HCT116 (cell line): ENCODE data around the gene ITPR1. TPM values are rescaled to one million over a fixed set of nuclear protein-coding genes. Genes with fewer than 3 reads are reported as not detected.

Experiments used
- ATAC-seq: fragments of 200-7000 bp; cut with Tn5 transposase; 2 replicates; pipeline ENCODE4 v1.9.1; 2020; ENCODE audit warnings: mild to moderate bottlenecking, moderate library complexity
- BruUV-seq: library from RNA; stranded (reverse); fragments of 400-500 nt; replicated peaks from 2 replicates; lab custom pipeline; 2021; lab: Mats Ljungman, UMichigan
- CTCF ChIA-PET: fragments of 300-600 bp; sonication (Branson Sonifier 250); formaldehyde crosslinking; loops from one replicate; lab custom pipeline; 2021; ENCODE audit warnings: antibody characterized with exemption; lab: Charles Lee
- POLR2A ChIA-PET: fragments of 300-600, 350-600 bp; sonication (Branson Sonifier 250); formaldehyde crosslinking; loops from one replicate; lab custom pipeline; 2021; ENCODE audit warnings: antibody characterized with exemption; lab: Charles Lee
- RAD21 ChIA-PET, 2 experiments: fragments of 300-600 bp; sonication (Branson Sonifier 250); formaldehyde crosslinking; loops; one replicate each; lab custom pipeline; 2023; ENCODE audit warnings: low total read pairs in 2 of 2; ENCODE audit not compliant: uncharacterized antibody in 2 of 2, unreplicated experiment in 2 of 2, low non-redundant PET in 1 of 2; lab: Charles Lee
- DNase-seq: peaks from one replicate; pipeline ENCODE4 v3.0.0-alpha.2; 2010; ENCODE audit warnings: low read depth, low spot score
- H2AFZ ChIP-seq: fragments of 200-600 bp; shearing (Covaris generic), sonication (generic); 2 replicates; pipeline ENCODE4 v1.6.1; 2017; ENCODE audit warnings: low read depth, mixed run types, mixed read lengths, antibody characterized with exemption, low read length; ENCODE audit not compliant: poor library complexity, severe bottlenecking
- H3K27ac ChIP-seq: 2 replicates; pipeline ENCODE4 v1.5.1; 2012; ENCODE audit warnings: low read depth, low read length
- H3K27me3 ChIP-seq: fragments of 200-600 bp; sonication (generic); 2 replicates; pipeline ENCODE4 v1.6.1; 2016; ENCODE audit warnings: mixed run types, low read length, mixed read lengths; ENCODE audit not compliant: insufficient read depth
- H3K36me3 ChIP-seq, 2 experiments: fragments of 200-500 bp in 1 of 2; fragments of 200-600 bp in 1 of 2; sonication (Bioruptor generic) in 1 of 2; sonication (generic) in 1 of 2; 2 replicates each; pipeline versions ENCODE4 v1.5.1 to v1.6.1; 2014 to 2016; ENCODE audit warnings: low read length in 2 of 2, inconsistent platforms in 1 of 2, mixed read lengths in 1 of 2, mixed run types in 1 of 2; ENCODE audit not compliant: insufficient read depth in 2 of 2, control insufficient read depth in 1 of 2
- H3K4me1 ChIP-seq, 2 experiments: fragments of 200-600 bp in 1 of 2; sonication (generic) in 1 of 2; 2 replicates each; pipeline versions ENCODE4 v1.5.1 to v1.6.1; 2012 to 2017; ENCODE audit warnings: low read length in 2 of 2, inconsistent platforms in 1 of 2, mild to moderate bottlenecking in 1 of 2, mixed read lengths in 1 of 2, mixed run types in 1 of 2, moderate library complexity in 1 of 2; ENCODE audit not compliant: insufficient read depth in 2 of 2, control insufficient read depth in 1 of 2
- H3K4me2 ChIP-seq: fragments of 200-600 bp; sonication (generic); 2 replicates; pipeline ENCODE4 v1.6.1; 2017; ENCODE audit warnings: mixed run types, low read length, mixed read lengths
- H3K4me3 ChIP-seq, 2 experiments: fragments of 200-600 bp in 1 of 2; sonication (generic) in 1 of 2; replicated peaks in 1 of 2; 2 replicates each; pipeline ENCODE4 v1.5.1; 2011 to 2016; ENCODE audit warnings: low read length in 2 of 2, control low read depth in 1 of 2, low read depth in 1 of 2, mild to moderate bottlenecking in 1 of 2, mixed read lengths in 1 of 2, mixed run types in 1 of 2
- H3K79me2 ChIP-seq: fragments of 200-600 bp; sonication (generic); 2 replicates; pipeline ENCODE4 v1.6.1; 2017; ENCODE audit warnings: mild to moderate bottlenecking, mixed run types, low read length, moderate library complexity, mixed read lengths; ENCODE audit not compliant: insufficient read depth
- H3K9ac ChIP-seq: fragments of 200-600 bp; sonication (generic); 2 replicates; pipeline ENCODE4 v1.6.1; 2016; ENCODE audit warnings: low read length, mixed read lengths
- H3K9me2 ChIP-seq: fragments of 200-600 bp; sonication (generic), shearing (Covaris generic); 2 replicates; pipeline ENCODE4 v1.6.1; 2017; ENCODE audit warnings: mixed run types, mild to moderate bottlenecking, moderate library complexity; ENCODE audit not compliant: insufficient read depth
- H3K9me3 ChIP-seq, 2 experiments: fragments of 200-500 bp in 1 of 2; fragments of 200-600 bp in 1 of 2; sonication (Bioruptor generic) in 1 of 2; sonication (generic) in 1 of 2; 2 replicates each; pipeline ENCODE4 v1.6.1; 2014 to 2017; ENCODE audit warnings: low read length in 2 of 2, mixed read lengths in 2 of 2, inconsistent platforms in 1 of 2, low read depth in 1 of 2, mild to moderate bottlenecking in 1 of 2, mixed run types in 1 of 2, moderate library complexity in 1 of 2; ENCODE audit not compliant: control insufficient read depth in 1 of 2, insufficient read depth in 1 of 2
- H4K20me1 ChIP-seq: fragments of 200-600 bp; sonication (generic), shearing (Covaris generic); 2 replicates; pipeline ENCODE4 v1.6.1; 2017; ENCODE audit warnings: mixed run types, mild to moderate bottlenecking, moderate library complexity; ENCODE audit not compliant: insufficient read depth
- CBX3 ChIP-seq: IDR thresholded peaks from 2 replicates; pipeline ENCODE4 v1.6.1; 2012; ENCODE audit warnings: low read depth
- CEBPB ChIP-seq: IDR thresholded peaks from 2 replicates; pipeline ENCODE4 v1.6.1; 2012; ENCODE audit warnings: low read depth
- EGR1 ChIP-seq: IDR thresholded peaks from 2 replicates; pipeline ENCODE4 v1.6.1; 2012; ENCODE audit warnings: low read depth
- ELF1 ChIP-seq: IDR thresholded peaks from 2 replicates; pipeline ENCODE4 v1.6.1; 2012; ENCODE audit warnings: low read depth, borderline replicate concordance
- EZH2 ChIP-seq: fragments of 200-600 bp; sonication (generic); IDR thresholded peaks from 2 replicates; pipeline ENCODE4 v1.6.1; 2017; ENCODE audit warnings: antibody characterized with exemption, mixed run types
- EZH2phosphoT487 ChIP-seq: fragments of 200-600 bp; IDR thresholded peaks from 2 replicates; pipeline ENCODE4 v1.6.1; 2018; ENCODE audit warnings: antibody characterized with exemption, borderline replicate concordance
- MAX ChIP-seq: IDR thresholded peaks from 2 replicates; pipeline ENCODE4 v1.6.1; 2012
- POLR2A ChIP-seq: IDR thresholded peaks from 2 replicates; pipeline ENCODE4 v1.7.0; 2011; ENCODE audit warnings: borderline replicate concordance; ENCODE audit not compliant: insufficient read depth, insufficient read length; ENCODE audit errors: extremely low read depth
- POLR2AphosphoS5 ChIP-seq: IDR thresholded peaks from 2 replicates; pipeline ENCODE4 v1.6.1; 2011; ENCODE audit warnings: mild to moderate bottlenecking, low read depth, low read length, moderate library complexity
- RAD21 ChIP-seq: IDR thresholded peaks from 2 replicates; pipeline ENCODE4 v1.6.1; 2012; ENCODE audit warnings: low read depth, mild to moderate bottlenecking
- SIN3A ChIP-seq: IDR thresholded peaks from 2 replicates; pipeline ENCODE4 v1.6.1; 2012; ENCODE audit warnings: low read depth
- SP1 ChIP-seq: IDR thresholded peaks from 2 replicates; pipeline ENCODE4 v1.6.1; 2012; ENCODE audit warnings: low read depth
- SRF ChIP-seq: IDR thresholded peaks from 2 replicates; pipeline ENCODE4 v1.6.1; 2012; ENCODE audit warnings: low read depth
- YY1 ChIP-seq: IDR thresholded peaks from 2 replicates; pipeline ENCODE4 v1.6.1; 2011; ENCODE audit warnings: low read length, low read depth, moderate library complexity, mild to moderate bottlenecking; ENCODE audit not compliant: insufficient replicate concordance; ENCODE audit errors: extremely low read depth
- ZNF274 ChIP-seq: fragments of 200-500 bp; sonication (Bioruptor generic); IDR thresholded peaks from 2 replicates; pipeline ENCODE4 v1.6.1; 2014; ENCODE audit warnings: mild to moderate bottlenecking, low read depth, low read length, inconsistent platforms
- intact Hi-C: fragments of 100-400 bp; cut with micrococcal nuclease; formaldehyde crosslinking; loops from 2 replicates; pipeline ENCODE4 v1.10.0; 2022
- total RNA-seq: library from RNA; stranded (reverse); gene quantifications from one replicate; pipeline ENCODE4 v1.2.1, GENCODE V29; 2021; ENCODE audit not compliant: unreplicated experiment
- TF ChIP-seq, protein P1 (sequence below): IDR thresholded peaks from 2 replicates; pipeline ENCODE4 v1.6.1; 2012
- TF ChIP-seq, protein P2 (sequence below): IDR thresholded peaks from 2 replicates; pipeline ENCODE4 v1.6.1; 2011; ENCODE audit warnings: mild to moderate bottlenecking, low read length, moderate library complexity; ENCODE audit not compliant: insufficient replicate concordance; ENCODE audit errors: extremely low read depth
- TF ChIP-seq, protein P3 (sequence below): IDR thresholded peaks from 2 replicates; pipeline ENCODE4 v1.6.1; 2012; ENCODE audit warnings: low read depth

Gene ITPR1
- total RNA-seq, 1 experiment from 2014 or later: 9.2 TPM

DNA sequence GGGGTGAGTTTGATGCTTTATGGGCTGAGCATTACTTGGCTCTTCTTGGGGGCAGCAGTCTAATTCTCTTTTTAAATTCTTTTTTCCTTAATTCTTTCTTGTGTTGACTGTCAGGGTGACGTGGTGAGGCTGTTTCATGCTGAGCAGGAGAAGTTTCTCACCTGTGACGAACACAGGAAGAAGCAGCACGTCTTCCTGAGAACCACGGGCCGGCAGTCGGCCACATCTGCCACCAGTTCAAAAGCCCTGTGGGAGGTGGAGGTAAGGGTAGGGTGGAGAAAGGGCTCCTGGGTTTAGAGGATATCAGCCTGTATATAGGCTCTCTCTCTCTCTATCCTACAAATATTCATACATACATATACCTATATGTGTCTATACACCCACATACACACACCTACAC is 152.3 kb downstream of the ITPR1 start:
- intact Hi-C loops: no loop called here
- TF ChIP-seq, protein P1, sequence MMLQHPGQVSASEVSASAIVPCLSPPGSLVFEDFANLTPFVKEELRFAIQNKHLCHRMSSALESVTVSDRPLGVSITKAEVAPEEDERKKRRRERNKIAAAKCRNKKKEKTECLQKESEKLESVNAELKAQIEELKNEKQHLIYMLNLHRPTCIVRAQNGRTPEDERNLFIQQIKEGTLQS: no peak
- TF ChIP-seq, protein P2, sequence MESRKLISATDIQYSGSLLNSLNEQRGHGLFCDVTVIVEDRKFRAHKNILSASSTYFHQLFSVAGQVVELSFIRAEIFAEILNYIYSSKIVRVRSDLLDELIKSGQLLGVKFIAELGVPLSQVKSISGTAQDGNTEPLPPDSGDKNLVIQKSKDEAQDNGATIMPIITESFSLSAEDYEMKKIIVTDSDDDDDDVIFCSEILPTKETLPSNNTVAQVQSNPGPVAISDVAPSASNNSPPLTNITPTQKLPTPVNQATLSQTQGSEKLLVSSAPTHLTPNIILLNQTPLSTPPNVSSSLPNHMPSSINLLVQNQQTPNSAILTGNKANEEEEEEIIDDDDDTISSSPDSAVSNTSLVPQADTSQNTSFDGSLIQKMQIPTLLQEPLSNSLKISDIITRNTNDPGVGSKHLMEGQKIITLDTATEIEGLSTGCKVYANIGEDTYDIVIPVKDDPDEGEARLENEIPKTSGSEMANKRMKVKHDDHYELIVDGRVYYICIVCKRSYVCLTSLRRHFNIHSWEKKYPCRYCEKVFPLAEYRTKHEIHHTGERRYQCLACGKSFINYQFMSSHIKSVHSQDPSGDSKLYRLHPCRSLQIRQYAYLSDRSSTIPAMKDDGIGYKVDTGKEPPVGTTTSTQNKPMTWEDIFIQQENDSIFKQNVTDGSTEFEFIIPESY: no peak
- TF ChIP-seq EGR1 (no peak), POLR2AphosphoS5 (no peak), CBX3 (no peak), EZH2phosphoT487 (no peak), CEBPB (no peak), SIN3A (no peak), ZNF274 (no peak), RAD21 (no peak), YY1 (no peak), ELF1 (no peak), EZH2 (no peak), SRF (no peak), MAX (no peak), SP1 (no peak), POLR2A (no peak)
- TF ChIP-seq, protein P3, sequence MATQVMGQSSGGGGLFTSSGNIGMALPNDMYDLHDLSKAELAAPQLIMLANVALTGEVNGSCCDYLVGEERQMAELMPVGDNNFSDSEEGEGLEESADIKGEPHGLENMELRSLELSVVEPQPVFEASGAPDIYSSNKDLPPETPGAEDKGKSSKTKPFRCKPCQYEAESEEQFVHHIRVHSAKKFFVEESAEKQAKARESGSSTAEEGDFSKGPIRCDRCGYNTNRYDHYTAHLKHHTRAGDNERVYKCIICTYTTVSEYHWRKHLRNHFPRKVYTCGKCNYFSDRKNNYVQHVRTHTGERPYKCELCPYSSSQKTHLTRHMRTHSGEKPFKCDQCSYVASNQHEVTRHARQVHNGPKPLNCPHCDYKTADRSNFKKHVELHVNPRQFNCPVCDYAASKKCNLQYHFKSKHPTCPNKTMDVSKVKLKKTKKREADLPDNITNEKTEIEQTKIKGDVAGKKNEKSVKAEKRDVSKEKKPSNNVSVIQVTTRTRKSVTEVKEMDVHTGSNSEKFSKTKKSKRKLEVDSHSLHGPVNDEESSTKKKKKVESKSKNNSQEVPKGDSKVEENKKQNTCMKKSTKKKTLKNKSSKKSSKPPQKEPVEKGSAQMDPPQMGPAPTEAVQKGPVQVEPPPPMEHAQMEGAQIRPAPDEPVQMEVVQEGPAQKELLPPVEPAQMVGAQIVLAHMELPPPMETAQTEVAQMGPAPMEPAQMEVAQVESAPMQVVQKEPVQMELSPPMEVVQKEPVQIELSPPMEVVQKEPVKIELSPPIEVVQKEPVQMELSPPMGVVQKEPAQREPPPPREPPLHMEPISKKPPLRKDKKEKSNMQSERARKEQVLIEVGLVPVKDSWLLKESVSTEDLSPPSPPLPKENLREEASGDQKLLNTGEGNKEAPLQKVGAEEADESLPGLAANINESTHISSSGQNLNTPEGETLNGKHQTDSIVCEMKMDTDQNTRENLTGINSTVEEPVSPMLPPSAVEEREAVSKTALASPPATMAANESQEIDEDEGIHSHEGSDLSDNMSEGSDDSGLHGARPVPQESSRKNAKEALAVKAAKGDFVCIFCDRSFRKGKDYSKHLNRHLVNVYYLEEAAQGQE: no peak
- TF ChIP-seq, all 23 proteins: peak for 0
- Histone ChIP-seq H3K79me2 (no peaks in the 10 kb centered on the region), H4K20me1 (no peaks in the 10 kb centered on the region), H3K9me3 (no peaks in the 10 kb centered on the region), H2AFZ (no peak overlapping the region), H3K4me2 (no peak overlapping the region), H3K27ac (no peak overlapping the region), H3K9me2 (no peaks in the 10 kb centered on the region), H3K4me3 (no peak overlapping the region), H3K36me3 (no peaks in the 10 kb centered on the region), H3K4me1 (no peaks in the 10 kb centered on the region), H3K9ac (no peak overlapping the region), H3K27me3 (no peaks in the 10 kb centered on the region)
- ChIA-PET CTCF (no interaction called here), RAD21 (no interaction called here), POLR2A (no interaction called here)
- BruUV-seq: no TSS peak
- DNase-seq: no peak
- no peak for ATAC-seq
